Neural crest cell (in vitro differentiated cells): Measurements from ENCODE around the gene LDB2. TPM values are rescaled to one million over a fixed set of nuclear protein-coding genes. Genes with fewer than 3 reads are reported as not detected.

Experiments used
- DNase-seq: peaks from one replicate; pipeline ENCODE4 v3.0.0; 2021; ENCODE audit warnings: low read depth, mixed read lengths, low spot score
- H3K27ac Mint-ChIP-seq: one replicate; pipeline ENCODE4 v1.8.0; 2021; ENCODE audit warnings: mild to moderate bottlenecking, mixed read lengths; ENCODE audit not compliant: unreplicated experiment
- H3K27me3 Mint-ChIP-seq: 2 replicates; pipeline ENCODE4 v1.8.0; 2021; ENCODE audit warnings: low read depth, mild to moderate bottlenecking, mixed read lengths
- H3K36me3 Mint-ChIP-seq: 2 replicates; pipeline ENCODE4 v1.8.0; 2021; ENCODE audit warnings: low read depth, mild to moderate bottlenecking, mixed read lengths
- H3K4me1 Mint-ChIP-seq: 2 replicates; pipeline ENCODE4 v1.8.0; 2021; ENCODE audit warnings: mixed read lengths
- H3K4me3 Mint-ChIP-seq: one replicate; pipeline ENCODE4 v1.8.0; 2021; ENCODE audit warnings: mild to moderate bottlenecking, mixed read lengths
- H3K9me3 Mint-ChIP-seq: 2 replicates; pipeline ENCODE4 v1.8.0; 2021; ENCODE audit warnings: mixed read lengths
- total RNA-seq: library from RNA; stranded (reverse); gene quantifications from 2 replicates; pipeline ENCODE4 v1.2.1, GENCODE V29; 2021
- TF ChIP-seq, protein P1 (sequence below): fragments of 200-600 bp; sonication (generic); conservative IDR thresholded peaks from 2 replicates; pipeline ENCODE4 v1.5.0; 2021; ENCODE audit warnings: antibody characterized with exemption, mild to moderate bottlenecking

Gene LDB2
- total RNA-seq, 1 donor from 2014 or later: 12.7 TPM

- Mint-ChIP-seq H3K27ac (no peak overlapping the region), H3K4me3 (no peak overlapping the region), H3K27me3 (no peaks in the 10 kb centered on the region), H3K36me3 (no peaks in the 10 kb centered on the region), H3K9me3 (no peaks in the 10 kb centered on the region), H3K4me1 (peaks cover 10% of the 10 kb centered on the region)
- no peak for DNase-seq
- TF ChIP-seq, protein P1, sequence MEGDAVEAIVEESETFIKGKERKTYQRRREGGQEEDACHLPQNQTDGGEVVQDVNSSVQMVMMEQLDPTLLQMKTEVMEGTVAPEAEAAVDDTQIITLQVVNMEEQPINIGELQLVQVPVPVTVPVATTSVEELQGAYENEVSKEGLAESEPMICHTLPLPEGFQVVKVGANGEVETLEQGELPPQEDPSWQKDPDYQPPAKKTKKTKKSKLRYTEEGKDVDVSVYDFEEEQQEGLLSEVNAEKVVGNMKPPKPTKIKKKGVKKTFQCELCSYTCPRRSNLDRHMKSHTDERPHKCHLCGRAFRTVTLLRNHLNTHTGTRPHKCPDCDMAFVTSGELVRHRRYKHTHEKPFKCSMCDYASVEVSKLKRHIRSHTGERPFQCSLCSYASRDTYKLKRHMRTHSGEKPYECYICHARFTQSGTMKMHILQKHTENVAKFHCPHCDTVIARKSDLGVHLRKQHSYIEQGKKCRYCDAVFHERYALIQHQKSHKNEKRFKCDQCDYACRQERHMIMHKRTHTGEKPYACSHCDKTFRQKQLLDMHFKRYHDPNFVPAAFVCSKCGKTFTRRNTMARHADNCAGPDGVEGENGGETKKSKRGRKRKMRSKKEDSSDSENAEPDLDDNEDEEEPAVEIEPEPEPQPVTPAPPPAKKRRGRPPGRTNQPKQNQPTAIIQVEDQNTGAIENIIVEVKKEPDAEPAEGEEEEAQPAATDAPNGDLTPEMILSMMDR: no peak
Observed at GRCh38 chr4:16693641-16694040, 204.8 kb downstream of the LDB2 start.

GRCh38 chr4:16692961-16693506 is 205.4 kb downstream of the LDB2 start:
- H3K9me3 Mint-ChIP-seq: no peaks in the 10 kb centered on the region
- no peaks in the 10 kb centered on the region for H3K27me3 Mint-ChIP-seq
- TF ChIP-seq, protein P1: no peak
- H3K36me3 Mint-ChIP-seq: no peaks in the 10 kb centered on the region
- DNase-seq: no peak
- H3K4me3 Mint-ChIP-seq: no peak overlapping the region
- peaks cover 10% of the 10 kb centered on the region for H3K4me1 Mint-ChIP-seq
- H3K27ac Mint-ChIP-seq: no peak overlapping the region

DNA sequence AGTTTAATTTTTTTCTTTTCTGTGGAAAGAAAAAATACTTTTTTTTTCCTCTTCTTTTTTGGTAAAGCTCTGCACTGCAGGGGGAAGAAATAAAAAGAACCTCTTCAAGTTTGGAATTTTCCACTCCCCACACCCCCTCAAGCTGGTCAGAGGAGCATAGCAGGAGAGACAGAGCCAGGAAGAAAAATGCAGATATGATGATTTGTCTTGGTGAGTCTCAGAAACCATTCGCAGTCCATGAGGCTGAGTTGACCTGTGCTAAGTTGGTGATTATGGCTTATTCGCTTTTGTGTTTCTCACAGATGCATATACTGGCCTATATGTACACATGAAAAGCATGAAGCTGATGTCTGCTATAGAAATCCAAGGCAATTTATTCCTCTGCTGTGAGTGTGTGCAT is 205.9 kb downstream of the LDB2 start:
- Mint-ChIP-seq H3K27ac (no peak overlapping the region), H3K4me3 (no peak overlapping the region), H3K9me3 (no peaks in the 10 kb centered on the region), H3K4me1 (peaks cover 10% of the 10 kb centered on the region), H3K36me3 (no peaks in the 10 kb centered on the region), H3K27me3 (no peaks in the 10 kb centered on the region)
- no peak for DNase-seq
- TF ChIP-seq, protein P1: no peak

GRCh38 chr4:16692046-16692445 is 206.4 kb downstream of the LDB2 start:
- TF ChIP-seq, protein P1: no peak
- Mint-ChIP-seq H3K4me1 (peaks cover 10% of the 10 kb centered on the region), H3K36me3 (no peaks in the 10 kb centered on the region), H3K27ac (no peak overlapping the region), H3K9me3 (no peaks in the 10 kb centered on the region), H3K27me3 (no peaks in the 10 kb centered on the region), H3K4me3 (no peak overlapping the region)
- DNase-seq: no peak

DNA sequence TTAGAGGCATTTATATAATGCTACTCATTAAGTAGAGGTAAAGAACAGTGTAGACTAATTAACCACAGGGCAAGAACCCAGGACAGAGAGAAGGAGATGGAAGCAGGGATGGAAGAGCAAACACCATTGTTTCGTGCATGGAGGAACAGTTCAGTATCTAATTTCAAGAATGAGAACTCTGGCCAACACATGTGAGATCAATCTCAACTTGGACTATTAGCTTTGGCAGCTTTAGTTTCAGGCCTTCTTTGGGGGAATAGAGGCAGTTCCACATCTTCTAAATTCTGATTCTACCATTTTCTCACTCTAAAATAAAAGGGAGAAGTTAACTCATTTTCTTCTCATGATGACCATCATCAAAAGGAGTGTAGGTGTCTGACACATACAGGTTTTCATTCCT is 207.0 kb downstream of the LDB2 start:
- Mint-ChIP-seq H3K36me3 (no peaks in the 10 kb centered on the region), H3K27ac (no peak overlapping the region), H3K4me3 (no peak overlapping the region), H3K4me1 (peaks cover 10% of the 10 kb centered on the region), H3K27me3 (no peaks in the 10 kb centered on the region), H3K9me3 (no peaks in the 10 kb centered on the region)
- DNase-seq: no peak
- TF ChIP-seq, protein P1: no peak
